OCI-LY1 (cell line): ENCODE measurements around the gene PRKCZ.

Source experiments
- H2AFZ ChIP-seq: fragments of 200-600 bp; sonication (generic), shearing (Covaris generic); 2 replicates; pipeline ENCODE4 v1.6.0; 2014; ENCODE audit warnings: antibody characterized with exemption, mild to moderate bottlenecking, low read length
- H3F3A ChIP-seq: fragments of 200-600 bp; sonication (generic), shearing (Covaris generic); 2 replicates; pipeline ENCODE4 v1.6.0; 2014; ENCODE audit warnings: mild to moderate bottlenecking, antibody characterized with exemption, low read length, moderate library complexity; ENCODE audit not compliant: insufficient read depth
- H3K27ac ChIP-seq: fragments of 200-600 bp; sonication (generic); 2 replicates; pipeline ENCODE4 v1.5.1; 2014; ENCODE audit warnings: low read length, mixed run types, mild to moderate bottlenecking, low read depth; ENCODE audit not compliant: poor library complexity, severe bottlenecking
- H3K27me3 ChIP-seq: fragments of 200-600 bp; sonication (generic); 2 replicates; pipeline ENCODE4 v1.6.0; 2014; ENCODE audit warnings: antibody characterized with exemption, mild to moderate bottlenecking, low read length, moderate library complexity; ENCODE audit not compliant: insufficient read depth
- H3K36me3 ChIP-seq: fragments of 200-600 bp; sonication (generic); 2 replicates; pipeline ENCODE4 v1.6.1; 2014; ENCODE audit warnings: mild to moderate bottlenecking, antibody characterized with exemption, low read length, moderate library complexity, mixed read lengths; ENCODE audit not compliant: insufficient read depth
- H3K4me1 ChIP-seq: fragments of 200-600 bp; sonication (generic); 2 replicates; pipeline ENCODE4 v1.5.1; 2014; ENCODE audit warnings: mild to moderate bottlenecking, low read length, moderate library complexity; ENCODE audit not compliant: insufficient read depth, severe bottlenecking
- H3K4me2 ChIP-seq: fragments of 200-600 bp; sonication (generic), shearing (Covaris generic); 2 replicates; pipeline ENCODE4 v1.6.1; 2014; ENCODE audit warnings: low read length
- H3K4me3 ChIP-seq: fragments of 200-600 bp; sonication (generic); 2 replicates; pipeline ENCODE4 v1.5.1; 2014; ENCODE audit warnings: low read length, low read depth, mild to moderate bottlenecking, mixed read lengths; ENCODE audit not compliant: poor library complexity, severe bottlenecking
- H3K79me2 ChIP-seq: fragments of 200-600 bp; shearing (Covaris generic); 2 replicates; pipeline ENCODE4 v1.6.1; 2016; ENCODE audit warnings: mixed run types, low read length, mixed read lengths; ENCODE audit not compliant: insufficient read depth
- H3K9ac ChIP-seq: fragments of 200-600 bp; sonication (generic), shearing (Covaris generic); 2 replicates; pipeline ENCODE4 v1.6.1; 2014; ENCODE audit warnings: mild to moderate bottlenecking, low read length, mixed read lengths
- H3K9me2 ChIP-seq: fragments of 200-600 bp; sonication (generic), shearing (Covaris generic); 2 replicates; pipeline ENCODE4 v1.6.1; 2014; ENCODE audit warnings: low read depth, mild to moderate bottlenecking, low read length, mixed read lengths
- H3K9me3 ChIP-seq: fragments of 200-600 bp; shearing (Covaris generic); 2 replicates; pipeline ENCODE4 v1.6.1; 2014; ENCODE audit warnings: low read length, mixed read lengths
- H4K20me1 ChIP-seq: fragments of 200-600 bp; sonication (generic), shearing (Covaris generic); 2 replicates; pipeline ENCODE4 v1.6.0; 2016; ENCODE audit warnings: mild to moderate bottlenecking, low read length; ENCODE audit not compliant: insufficient read depth
- EZH2 ChIP-seq: fragments of 200-600 bp; sonication (generic), shearing (Covaris generic); IDR thresholded peaks from 2 replicates; pipeline ENCODE4 v1.8.0; 2017; ENCODE audit warnings: borderline replicate concordance, mixed run types, mild to moderate bottlenecking, antibody characterized with exemption, low read length, moderate library complexity, mixed read lengths
- TF ChIP-seq, protein P1 (sequence below): fragments of 200-600 bp; sonication (generic), shearing (Covaris generic); IDR thresholded peaks from 2 replicates; pipeline ENCODE4 v1.5.1; 2017; ENCODE audit warnings: mild to moderate bottlenecking, antibody characterized with exemption, low read length, moderate library complexity, mixed read lengths

Gene PRKCZ

DNA sequence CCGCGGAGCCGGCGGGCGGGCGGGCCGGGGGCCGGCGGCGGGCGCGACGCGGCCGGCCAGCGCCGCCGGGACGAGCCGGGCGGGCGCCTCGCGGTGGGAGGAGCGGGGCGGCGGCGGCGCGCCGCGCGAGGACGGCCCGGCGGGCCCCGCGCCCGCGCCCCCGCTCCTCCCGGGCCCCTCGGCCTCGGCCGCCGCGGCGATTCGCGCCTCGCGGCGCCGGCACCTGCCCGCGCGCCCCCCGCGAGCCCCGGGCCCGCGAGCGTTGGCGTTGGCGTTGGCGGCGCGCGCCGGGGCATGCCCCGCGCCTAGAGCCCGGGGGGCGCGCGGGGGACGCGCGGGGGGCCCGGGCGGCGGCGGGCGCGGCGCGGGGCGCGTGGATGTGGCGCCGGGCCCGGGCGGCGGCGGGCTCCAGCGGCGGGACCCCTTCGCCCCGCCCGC lies 178.0 kb downstream of the PRKCZ start, which contains the start of gene SKI:
Gene SKI, plus strand, starts transcription at position 163 of the 438 bp plus-strand sequence. CDS start 448 bp downstream, outside the sequence.
- Histone ChIP-seq H3K9me2 (no peaks in the 10 kb centered on the region), H3K36me3 (no peaks in the 10 kb centered on the region), H3K4me3 (peak within 1 kb of the TSS; percentile 67), H3K9ac (peak within 1 kb of the TSS; percentile 76), H4K20me1 (no peaks in the 10 kb centered on the region), H3K9me3 (no peaks in the 10 kb centered on the region), H3K4me2 (peak within 1 kb of the TSS; percentile 87), H3F3A (no peaks in the 10 kb centered on the region), H3K27ac (no peak within 1 kb of the TSS), H2AFZ (no peak within 1 kb of the TSS), H3K27me3 (peaks cover 10% of the 10 kb centered on the region; the same call in 1 of the 2 replicates), H3K79me2 (no peaks in the 10 kb centered on the region), H3K4me1 (peaks cover 8% of the 10 kb centered on the region)
- TF ChIP-seq EZH2 = no peak
- TF ChIP-seq, protein P1, sequence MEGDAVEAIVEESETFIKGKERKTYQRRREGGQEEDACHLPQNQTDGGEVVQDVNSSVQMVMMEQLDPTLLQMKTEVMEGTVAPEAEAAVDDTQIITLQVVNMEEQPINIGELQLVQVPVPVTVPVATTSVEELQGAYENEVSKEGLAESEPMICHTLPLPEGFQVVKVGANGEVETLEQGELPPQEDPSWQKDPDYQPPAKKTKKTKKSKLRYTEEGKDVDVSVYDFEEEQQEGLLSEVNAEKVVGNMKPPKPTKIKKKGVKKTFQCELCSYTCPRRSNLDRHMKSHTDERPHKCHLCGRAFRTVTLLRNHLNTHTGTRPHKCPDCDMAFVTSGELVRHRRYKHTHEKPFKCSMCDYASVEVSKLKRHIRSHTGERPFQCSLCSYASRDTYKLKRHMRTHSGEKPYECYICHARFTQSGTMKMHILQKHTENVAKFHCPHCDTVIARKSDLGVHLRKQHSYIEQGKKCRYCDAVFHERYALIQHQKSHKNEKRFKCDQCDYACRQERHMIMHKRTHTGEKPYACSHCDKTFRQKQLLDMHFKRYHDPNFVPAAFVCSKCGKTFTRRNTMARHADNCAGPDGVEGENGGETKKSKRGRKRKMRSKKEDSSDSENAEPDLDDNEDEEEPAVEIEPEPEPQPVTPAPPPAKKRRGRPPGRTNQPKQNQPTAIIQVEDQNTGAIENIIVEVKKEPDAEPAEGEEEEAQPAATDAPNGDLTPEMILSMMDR = no peak

DNA sequence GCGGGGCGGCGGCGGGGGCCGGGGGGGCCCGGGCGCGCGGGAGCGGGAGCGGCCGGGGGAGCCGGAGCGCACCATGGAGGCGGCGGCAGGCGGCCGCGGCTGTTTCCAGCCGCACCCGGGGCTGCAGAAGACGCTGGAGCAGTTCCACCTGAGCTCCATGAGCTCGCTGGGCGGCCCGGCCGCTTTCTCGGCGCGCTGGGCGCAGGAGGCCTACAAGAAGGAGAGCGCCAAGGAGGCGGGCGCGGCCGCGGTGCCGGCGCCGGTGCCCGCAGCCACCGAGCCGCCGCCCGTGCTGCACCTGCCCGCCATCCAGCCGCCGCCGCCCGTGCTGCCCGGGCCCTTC lies 178.5 kb downstream of the PRKCZ start:
- no peak overlapping the region for H3K27ac ChIP-seq
- no peaks in the 10 kb centered on the region for H3F3A ChIP-seq
- no peak for TF ChIP-seq EZH2
- TF ChIP-seq, protein P1 = no peak
- peaks cover 8% of the 10 kb centered on the region for H3K4me1 ChIP-seq
- no peak overlapping the region for H3K9ac ChIP-seq
- H4K20me1 ChIP-seq = no peaks in the 10 kb centered on the region
- no peaks in the 10 kb centered on the region for H3K9me2 ChIP-seq
- H3K4me3 ChIP-seq = peak overlapping the region; percentile 44
- H3K27me3 ChIP-seq = peaks cover 10% of the 10 kb centered on the region; the same call in 1 of the 2 replicates
- no peaks in the 10 kb centered on the region for H3K36me3 ChIP-seq
- H3K4me2 ChIP-seq = peak overlapping the region; percentile 69; the same call in 1 of the 2 replicates
- no peak overlapping the region for H2AFZ ChIP-seq
- H3K9me3 ChIP-seq = no peaks in the 10 kb centered on the region
- no peaks in the 10 kb centered on the region for H3K79me2 ChIP-seq

DNA sequence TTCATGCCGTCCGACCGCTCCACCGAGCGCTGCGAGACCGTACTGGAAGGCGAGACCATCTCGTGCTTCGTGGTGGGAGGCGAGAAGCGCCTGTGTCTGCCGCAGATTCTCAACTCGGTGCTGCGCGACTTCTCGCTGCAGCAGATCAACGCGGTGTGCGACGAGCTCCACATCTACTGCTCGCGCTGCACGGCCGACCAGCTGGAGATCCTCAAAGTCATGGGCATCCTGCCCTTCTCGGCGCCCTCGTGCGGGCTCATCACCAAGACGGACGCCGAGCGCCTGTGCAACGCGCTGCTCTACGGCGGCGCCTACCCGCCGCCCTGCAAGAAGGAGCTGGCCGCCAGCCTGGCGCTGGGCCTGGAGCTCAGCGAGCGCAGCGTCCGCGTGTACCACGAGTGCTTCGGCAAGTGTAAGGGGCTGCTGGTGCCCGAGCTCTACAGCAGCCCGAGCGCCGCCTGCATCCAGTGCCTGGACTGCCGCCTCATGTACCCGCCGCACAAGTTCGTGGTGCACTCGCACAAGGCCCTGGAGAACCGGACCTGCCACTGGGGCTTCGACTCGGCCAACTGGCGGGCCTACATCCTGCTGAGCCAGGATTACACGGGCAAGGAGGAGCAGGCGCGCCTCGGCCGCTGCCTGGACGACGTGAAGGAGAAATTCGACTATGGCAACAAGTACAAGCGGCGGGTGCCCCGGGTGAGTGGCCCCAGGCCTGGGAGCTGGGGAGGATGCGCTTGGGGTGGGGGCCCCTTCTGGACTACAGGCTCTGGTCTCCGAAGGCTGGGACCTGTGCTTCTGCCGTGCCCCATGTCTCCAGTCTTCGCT lies 179.0 kb downstream of the PRKCZ start:
- Histone ChIP-seq H3K27me3 (peaks cover 10% of the 10 kb centered on the region; the same call in 1 of the 2 replicates), H3K36me3 (no peaks in the 10 kb centered on the region), H3K9me2 (no peaks in the 10 kb centered on the region), H3K27ac (no peak overlapping the region), H3F3A (no peaks in the 10 kb centered on the region), H3K4me3 (peak overlapping the region; percentile 44), H4K20me1 (no peaks in the 10 kb centered on the region), H3K9me3 (no peaks in the 10 kb centered on the region), H3K4me2 (peak overlapping the region; percentile 69), H2AFZ (no peak overlapping the region), H3K9ac (no peak overlapping the region), H3K4me1 (peaks cover 8% of the 10 kb centered on the region), H3K79me2 (no peaks in the 10 kb centered on the region)
- TF ChIP-seq, protein P1 = no peak
